ENCODE results near the gene TNFRSF18. TPM values are rescaled to one million over a fixed set of nuclear protein-coding genes. Genes with fewer than 3 reads are reported as not detected.
A peak's percentile ranks its signal among the peaks of the same experiment; 100 is the strongest.
"Not testable (repeated sequence)": the region's sequence is repeated elsewhere in the genome, so short reads cannot be mapped to it uniquely, and the experiment has no call there.

TNFRSF18 gene
- polyA plus RNA-seq, 3 donors: 0.20 to 0.80 (median 0.43) TPM

- no peak for DNase-seq (ENCODE audit: extremely low read depth in 1 of 11, low read depth in 9 of 11, low spot score in 4 of 11)
Observed at GRCh38 chr1:1183833-1184775, 22.3 kb downstream of the TNFRSF18 start.

DNA sequence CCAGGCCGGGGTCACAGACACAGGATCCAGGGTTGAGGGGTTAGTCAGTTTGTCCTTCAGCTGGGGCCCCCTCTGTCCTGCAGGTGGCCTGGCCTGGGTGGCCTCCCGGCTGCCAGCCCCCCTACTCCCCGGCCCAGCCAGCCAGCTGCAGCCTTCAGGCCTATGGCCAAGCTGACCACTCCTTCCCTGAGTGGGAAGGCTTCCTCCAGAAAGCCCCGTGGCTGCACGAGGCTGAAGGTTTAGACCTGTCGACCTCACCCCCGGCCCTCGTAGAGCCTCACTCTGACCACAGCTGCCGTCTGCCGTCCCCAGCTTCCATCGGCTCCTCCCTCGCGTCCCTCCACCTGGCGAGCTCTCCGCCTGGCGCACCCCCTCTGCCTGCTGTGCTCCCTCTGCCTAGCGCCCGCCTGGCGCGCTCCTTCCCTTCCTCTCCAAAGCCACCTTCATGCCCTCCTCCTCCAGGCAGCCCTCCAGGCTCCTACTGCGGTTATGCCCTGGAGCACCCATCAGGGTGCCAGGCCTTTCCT, 23.1 kb downstream of the TNFRSF18 start:
- no peak for DNase-seq (ENCODE audit: extremely low read depth in 1 of 11, low read depth in 9 of 11, low spot score in 4 of 11)

GRCh38 chr1:1182491-1183220, 23.7 kb downstream of the TNFRSF18 start:
- DNase-seq (ENCODE audit: extremely low read depth in 1 of 11, low read depth in 9 of 11, low spot score in 4 of 11): no peak

DNA sequence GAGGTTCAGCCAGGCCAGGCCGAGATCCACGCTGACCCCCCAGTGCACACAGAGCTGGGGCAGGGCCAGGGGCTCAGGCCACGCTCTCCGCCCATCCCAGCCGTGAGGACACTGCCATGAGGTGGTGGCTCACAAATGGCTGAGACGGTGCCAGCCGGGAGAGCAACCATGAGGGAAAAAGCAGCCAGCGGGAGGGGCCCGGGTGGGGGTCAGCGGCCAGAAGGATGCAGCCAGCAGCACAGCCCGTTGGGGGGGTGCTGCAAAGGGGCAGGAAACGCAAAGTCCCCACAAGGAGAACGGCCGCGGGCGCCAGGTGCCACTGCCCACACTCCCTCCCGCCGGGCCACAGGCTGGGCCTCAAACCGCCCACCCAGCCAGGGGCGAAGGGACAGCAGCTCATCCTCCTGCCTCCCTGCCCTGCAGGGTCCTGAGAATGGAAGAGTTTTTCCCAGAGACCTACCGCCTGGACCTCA, 24.4 kb downstream of the TNFRSF18 start:
- DNase-seq (ENCODE audit: extremely low read depth in 1 of 11, low read depth in 9 of 11, low spot score in 4 of 11): no peak

- no peak for DNase-seq (ENCODE audit: extremely low read depth in 1 of 11, low read depth in 9 of 11, low spot score in 4 of 11)
Observed at GRCh38 chr1:1181129-1181937, 25.1 kb downstream of the TNFRSF18 start.

- DNase-seq (ENCODE audit: extremely low read depth in 1 of 11, low read depth in 9 of 11, low spot score in 4 of 11): no peak
Observed at GRCh38 chr1:1179983-1180861, 26.2 kb downstream of the TNFRSF18 start.

GRCh38 chr1:1179346-1179982, 26.9 kb downstream of the TNFRSF18 start:
- no peak for DNase-seq (ENCODE audit: extremely low read depth in 1 of 11, low read depth in 9 of 11, low spot score in 4 of 11)

DNA sequence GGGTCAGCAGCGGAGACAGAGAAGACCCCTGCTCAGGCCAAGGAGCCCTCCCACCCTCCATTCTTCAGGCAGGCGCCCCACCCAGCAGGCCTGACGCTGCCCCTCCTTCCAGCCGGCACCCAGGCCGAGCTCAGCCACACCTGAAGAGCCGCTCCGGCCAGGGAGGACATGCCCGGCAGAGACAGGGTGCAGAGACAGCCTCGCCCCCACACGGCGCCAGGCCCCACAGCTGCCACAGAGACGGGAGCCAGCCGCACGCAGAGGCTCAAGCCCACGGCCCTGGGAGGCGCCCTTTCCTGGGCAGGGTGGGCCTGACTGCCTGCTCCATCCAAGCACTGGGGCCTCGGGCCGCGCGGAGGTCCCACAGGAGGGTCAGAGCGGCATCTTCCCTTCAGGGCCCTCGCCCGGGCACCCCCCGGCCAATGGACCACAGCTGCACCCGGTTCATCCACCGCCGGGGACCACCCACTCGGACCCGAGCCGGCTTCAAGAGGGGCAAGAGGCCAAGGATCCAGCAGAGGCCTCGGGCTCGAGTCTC, 27.5 kb downstream of the TNFRSF18 start:
- no peak for DNase-seq (ENCODE audit: extremely low read depth in 1 of 11, low read depth in 9 of 11, low spot score in 4 of 11)

DNA sequence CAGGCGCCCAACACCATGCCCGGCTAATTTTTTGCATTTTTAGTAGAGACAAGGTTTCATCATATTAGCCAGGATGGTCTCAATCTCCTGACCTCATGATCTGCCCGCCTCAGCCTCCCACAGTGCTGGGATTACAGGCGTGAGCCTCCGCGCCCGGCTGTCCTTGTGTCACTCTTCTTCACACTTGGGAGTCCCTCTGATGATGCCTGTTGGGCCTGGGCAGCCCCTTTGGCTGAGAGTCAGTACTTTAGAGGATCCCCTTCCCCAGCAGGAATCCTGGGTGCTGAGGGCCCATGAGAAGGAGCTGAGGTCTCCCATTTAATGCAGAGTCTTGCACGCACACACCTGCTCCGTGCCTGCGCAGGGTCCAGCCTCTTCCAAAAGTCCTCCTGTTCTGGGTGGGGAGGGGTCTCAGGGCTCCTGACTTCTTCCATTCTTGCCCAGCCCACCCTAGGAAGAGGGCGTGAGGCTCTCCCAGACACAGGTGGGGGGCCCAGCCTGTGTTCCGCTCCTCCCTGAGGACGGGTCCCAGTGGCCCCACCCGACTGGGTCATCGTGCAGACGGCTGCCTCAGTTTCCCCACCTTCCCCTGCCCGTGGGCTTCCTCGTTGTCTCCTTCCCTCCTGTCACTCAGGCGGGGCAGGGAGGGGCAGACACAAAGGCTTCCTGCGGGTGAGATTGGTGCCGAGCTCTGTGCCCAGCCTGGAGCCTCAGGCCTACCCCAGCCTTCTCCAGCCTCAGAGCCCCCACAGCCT, 28.8 kb downstream of the TNFRSF18 start:
- no peak for DNase-seq (ENCODE audit: extremely low read depth in 1 of 11, low read depth in 9 of 11, low spot score in 4 of 11)

DNA sequence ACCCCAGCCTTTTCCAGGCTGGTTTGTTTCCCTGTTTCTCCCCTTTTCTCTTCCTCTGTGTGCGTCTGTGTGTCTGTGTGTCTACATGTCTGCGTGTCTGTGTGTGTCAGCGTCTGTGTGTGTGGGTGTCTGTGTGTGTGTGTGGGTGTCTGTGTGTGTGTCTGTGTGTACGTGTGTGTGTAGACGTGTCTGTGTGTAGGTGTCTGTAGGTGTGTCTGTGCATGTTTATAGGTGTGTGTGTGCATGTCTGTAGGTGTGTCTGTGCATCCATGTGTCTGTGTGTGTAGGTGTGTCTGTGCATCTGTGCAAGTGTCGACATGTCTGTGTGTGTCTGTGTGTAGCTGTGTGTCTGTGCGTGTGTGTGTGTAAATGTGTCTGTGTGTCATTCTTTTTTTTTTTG, 29.5 kb downstream of the TNFRSF18 start:
- no peak for DNase-seq (ENCODE audit: extremely low read depth in 1 of 11, low read depth in 9 of 11, low spot score in 4 of 11)

- DNase-seq (ENCODE audit: extremely low read depth in 1 of 11, low read depth in 9 of 11, low spot score in 4 of 11): not testable (repeated sequence)
Observed at GRCh38 chr1:1176063-1176761, 30.2 kb downstream of the TNFRSF18 start.

DNA sequence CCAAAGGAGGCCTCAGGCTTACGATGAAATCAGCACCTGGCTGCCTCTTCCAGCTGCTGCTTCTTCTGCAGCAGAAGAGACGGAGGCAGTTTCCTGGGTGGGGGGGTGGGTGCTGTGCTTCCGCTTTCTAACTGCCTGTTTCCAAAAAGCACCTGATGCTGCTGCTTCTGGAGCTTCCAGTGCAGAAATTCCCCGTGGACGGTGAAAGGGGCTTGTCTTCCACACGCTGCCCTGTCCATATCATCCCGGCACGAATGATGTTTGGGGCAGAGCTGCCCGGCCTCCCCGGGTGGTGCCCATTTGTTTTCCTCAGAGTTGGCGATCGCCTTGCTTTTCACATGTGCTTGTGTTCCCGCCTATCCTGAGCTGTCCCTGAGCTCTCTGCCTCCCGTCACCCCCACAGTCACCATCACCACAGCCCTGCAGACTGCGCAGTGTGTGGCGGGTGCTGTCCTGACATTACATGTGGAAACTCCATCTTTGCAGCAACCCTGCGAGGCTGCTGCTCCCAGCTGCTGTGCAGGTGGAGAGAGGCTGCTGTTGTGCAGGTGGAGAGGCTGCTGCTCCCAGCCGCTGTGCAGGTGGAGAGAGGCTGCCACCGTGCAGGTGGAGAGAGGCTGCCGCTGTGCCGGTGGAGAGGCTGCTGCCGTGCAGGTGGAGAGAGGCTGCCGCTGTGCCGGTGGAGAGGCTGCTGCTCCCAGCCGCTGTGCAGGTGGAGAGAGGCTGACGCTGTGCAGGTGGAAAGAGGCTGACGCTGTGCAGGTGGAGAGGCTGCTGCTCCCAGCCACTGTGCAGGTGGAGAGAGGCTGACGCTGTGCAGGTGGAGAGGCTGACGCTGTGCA, 30.9 kb downstream of the TNFRSF18 start:
- DNase-seq (ENCODE audit: extremely low read depth in 1 of 11, low read depth in 9 of 11, low spot score in 4 of 11): no peak

DNA sequence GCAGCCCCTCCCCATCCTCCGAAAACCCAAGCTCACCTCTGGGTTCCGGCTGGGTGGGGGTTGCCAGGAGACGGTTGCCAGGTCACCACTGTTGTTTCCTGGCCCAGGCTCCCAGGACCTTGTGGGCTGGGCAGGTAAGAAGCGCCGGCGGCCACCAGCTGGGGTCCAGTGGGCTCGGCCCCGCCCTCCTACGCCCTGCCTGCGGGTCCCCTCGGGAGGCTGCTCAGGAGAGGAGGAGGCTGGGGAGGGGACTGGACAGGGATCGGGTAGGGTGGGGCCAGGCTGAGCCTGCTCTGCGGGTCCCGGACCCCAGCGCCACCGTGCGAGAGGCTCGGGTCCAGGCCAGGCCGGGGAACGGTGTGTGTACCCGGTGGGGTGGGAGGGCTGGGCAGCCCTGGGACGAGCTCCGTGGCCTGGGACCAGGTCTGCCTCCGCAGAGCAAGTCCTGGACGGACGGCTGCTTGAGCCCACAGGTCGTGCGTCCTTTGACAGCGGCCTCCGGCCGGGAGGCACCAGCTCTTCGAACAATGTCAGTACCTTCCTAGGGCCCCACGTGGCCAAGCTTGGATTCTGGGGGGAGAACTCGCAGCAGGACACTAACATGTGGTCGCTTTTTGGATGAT, 32.5 kb downstream of the TNFRSF18 start, which contains the start of gene TTLL10:
TSS of gene TTLL10 (plus strand) at position 88 of the 623 bp plus-strand sequence. CDS start 5,336 bp downstream, outside the sequence.
- DNase-seq (ENCODE audit: extremely low read depth in 1 of 11, low read depth in 9 of 11, low spot score in 4 of 11): peak in 5 of 11 donors; percentile 63 to 76 (median 71)

- DNase-seq (ENCODE audit: extremely low read depth in 1 of 11, low read depth in 9 of 11, low spot score in 4 of 11): no peak
Observed at GRCh38 chr1:1173061-1173792, 33.2 kb downstream of the TNFRSF18 start.

Data from renal cortex interstitium (tissue), 11 donors.